ENCODE results near the gene RARB. TPM values are rescaled to one million over a fixed set of nuclear protein-coding genes. Genes with fewer than 3 reads are reported as not detected.

Gene RARB
- total and polyA plus RNA-seq, 5 donors from 2014 or later: 0.12 to 0.20 TPM; not detected in 3

DNA sequence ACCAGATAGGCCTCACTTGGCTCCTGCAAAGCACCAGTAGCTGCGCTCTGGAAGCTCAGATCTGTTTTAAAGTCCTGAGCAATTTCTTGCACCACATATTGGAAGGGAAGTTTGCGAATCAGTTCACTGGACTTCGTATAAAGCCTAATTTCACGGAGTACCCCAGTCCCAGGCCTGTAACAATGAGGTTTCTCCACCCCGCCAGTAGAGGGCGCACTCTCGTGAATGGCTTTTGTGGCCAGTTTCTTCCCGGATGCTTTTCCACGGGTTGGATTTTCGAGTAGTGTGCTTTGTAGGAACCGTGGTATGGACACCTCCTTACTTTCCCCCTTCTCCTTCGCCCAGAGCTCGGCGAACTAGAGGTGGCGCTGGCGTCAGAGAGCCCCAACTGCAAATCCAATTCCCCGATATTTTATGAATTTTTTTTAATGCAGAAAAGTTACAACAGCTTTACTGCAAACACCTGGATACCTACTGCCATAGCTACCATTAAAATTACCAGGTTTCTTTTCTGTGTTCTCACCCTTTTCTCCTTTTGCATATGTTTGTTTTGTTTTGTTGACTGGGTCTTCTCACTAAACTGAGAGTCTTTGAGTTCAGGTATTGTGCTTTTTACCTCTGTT, 13.3 kb downstream of the RARB start:
- Mint-ChIP-seq H3K4me1 (no peaks in the 10 kb centered on the region), H3K27me3 (no peaks in the 10 kb centered on the region)
- no peaks in the 10 kb centered on the region for H3K27me3 ChIP-seq (ENCODE audit: control insufficient read depth, insufficient read depth, low read length)

DNA sequence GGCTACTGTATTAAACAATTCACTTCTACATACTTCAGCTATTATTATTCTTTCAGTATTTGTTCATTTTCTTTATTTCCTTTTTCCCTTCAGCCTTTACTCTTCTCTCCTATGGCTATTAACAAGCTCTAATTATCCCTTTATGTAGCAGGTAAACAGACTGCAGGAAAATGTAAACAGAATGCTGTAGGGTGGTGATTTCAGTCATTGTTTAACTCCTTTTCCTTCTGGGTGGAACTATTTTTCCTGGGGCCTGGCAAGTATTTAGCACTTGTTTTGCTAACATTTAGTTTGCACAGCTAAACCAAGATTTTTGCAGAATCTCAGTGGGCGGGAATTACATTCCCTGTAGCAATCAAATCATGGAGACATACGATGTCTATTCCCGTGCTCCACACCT, 14.4 kb downstream of the RARB start:
- Mint-ChIP-seq H3K9me3 (peaks cover 0 to 2% (median 0%) of the 10 kb centered on the region in 7 donors), H3K27ac (no peak overlapping the region), H3K27me3 (no peaks in the 10 kb centered on the region), H3K4me3 (no peak overlapping the region), H3K4me1 (no peaks in the 10 kb centered on the region), H3K36me3 (no peaks in the 10 kb centered on the region)
- Histone ChIP-seq H3K27ac (ENCODE audit: insufficient read depth, low read length, poor library complexity, severe bottlenecking) (no peak overlapping the region), H3K36me3 (ENCODE audit: control insufficient read depth, insufficient read depth, low read length) (no peaks in the 10 kb centered on the region), H3K27me3 (ENCODE audit: control insufficient read depth, insufficient read depth, low read length) (no peaks in the 10 kb centered on the region), H3K4me3 (ENCODE audit: low read depth, low read length) (no peak overlapping the region), H3K4me1 (ENCODE audit: control insufficient read depth, insufficient read depth, low read length, poor library complexity, severe bottlenecking) (no peaks in the 10 kb centered on the region), H3K9me3 (ENCODE audit: control insufficient read depth in 2 of 2, low read length in 2 of 2) (no peaks in the 10 kb centered on the region)
- no peak for ATAC-seq (ENCODE audit: low read depth in 2 of 2)
- no peak for DNase-seq

More for the DNA sequence above, 13.3 kb downstream of the RARB start:
- DNase-seq (peak in 1 of 3 donors; percentile 7), ATAC-seq (ENCODE audit: low read depth in 2 of 2) (no peak)
- H3K27ac Mint-ChIP-seq: no peak overlapping the region
- H3K27ac ChIP-seq (ENCODE audit: insufficient read depth, low read length, poor library complexity, severe bottlenecking): no peak overlapping the region
- no peaks in the 10 kb centered on the region for H3K36me3 Mint-ChIP-seq
- no peaks in the 10 kb centered on the region for H3K36me3 ChIP-seq (ENCODE audit: control insufficient read depth, insufficient read depth, low read length)
- peaks cover 0 to 3% (median 0%) of the 10 kb centered on the region in 7 donors for H3K9me3 Mint-ChIP-seq
- no peak overlapping the region for H3K4me3 Mint-ChIP-seq
- H3K4me1 ChIP-seq (ENCODE audit: control insufficient read depth, insufficient read depth, low read length, poor library complexity, severe bottlenecking): no peaks in the 10 kb centered on the region
- no peaks in the 10 kb centered on the region for H3K9me3 ChIP-seq (ENCODE audit: control insufficient read depth in 2 of 2, low read length in 2 of 2)
- no peak overlapping the region for H3K4me3 ChIP-seq (ENCODE audit: low read depth, low read length)

DNA sequence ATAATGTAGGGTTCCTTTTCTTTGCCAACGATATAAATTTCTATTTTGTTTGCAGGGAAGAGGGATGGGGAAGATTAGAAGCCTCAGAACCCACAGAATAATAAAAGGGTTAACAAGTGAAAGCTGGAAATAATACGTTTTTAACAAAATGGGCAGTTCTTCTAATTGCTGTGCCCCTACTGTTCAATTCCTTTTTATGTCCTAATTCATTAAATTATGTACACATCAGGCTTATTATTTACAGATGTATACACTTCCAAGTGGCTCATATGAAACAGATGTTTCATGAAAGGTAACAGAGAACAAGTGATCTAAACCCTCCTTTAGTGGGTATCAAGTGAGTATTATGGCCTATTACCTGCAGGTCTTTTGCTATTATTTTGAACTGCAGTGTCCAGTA, 16.2 kb downstream of the RARB start:
- Histone ChIP-seq H3K4me1 (ENCODE audit: control insufficient read depth, insufficient read depth, low read length, poor library complexity, severe bottlenecking) (no peaks in the 10 kb centered on the region), H3K27ac (ENCODE audit: insufficient read depth, low read length, poor library complexity, severe bottlenecking) (no peak overlapping the region), H3K4me3 (ENCODE audit: low read depth, low read length) (no peak overlapping the region), H3K9me3 (ENCODE audit: control insufficient read depth in 2 of 2, low read length in 2 of 2) (no peaks in the 10 kb centered on the region), H3K27me3 (ENCODE audit: control insufficient read depth, insufficient read depth, low read length) (no peaks in the 10 kb centered on the region), H3K36me3 (ENCODE audit: control insufficient read depth, insufficient read depth, low read length) (no peaks in the 10 kb centered on the region)
- H3K27ac Mint-ChIP-seq: no peak overlapping the region
- H3K4me3 Mint-ChIP-seq: no peak overlapping the region
- no peaks in the 10 kb centered on the region for H3K4me1 Mint-ChIP-seq
- DNase-seq (no peak), ATAC-seq (ENCODE audit: low read depth in 2 of 2) (no peak)
- H3K9me3 Mint-ChIP-seq: peaks cover 0 to 3% (median 0%) of the 10 kb centered on the region in 7 donors
- no peaks in the 10 kb centered on the region for H3K36me3 Mint-ChIP-seq
- H3K27me3 Mint-ChIP-seq: no peaks in the 10 kb centered on the region

GRCh38 chr3:25445731-25446130, 17.7 kb downstream of the RARB start:
- Histone ChIP-seq H3K4me3 (ENCODE audit: low read depth, low read length) (no peak overlapping the region), H3K27ac (ENCODE audit: insufficient read depth, low read length, poor library complexity, severe bottlenecking) (no peak overlapping the region), H3K36me3 (ENCODE audit: control insufficient read depth, insufficient read depth, low read length) (no peaks in the 10 kb centered on the region), H3K9me3 (ENCODE audit: control insufficient read depth in 2 of 2, low read length in 2 of 2) (no peaks in the 10 kb centered on the region), H3K27me3 (ENCODE audit: control insufficient read depth, insufficient read depth, low read length) (no peaks in the 10 kb centered on the region), H3K4me1 (ENCODE audit: control insufficient read depth, insufficient read depth, low read length, poor library complexity, severe bottlenecking) (no peaks in the 10 kb centered on the region)
- Mint-ChIP-seq H3K27me3 (no peaks in the 10 kb centered on the region), H3K4me1 (no peaks in the 10 kb centered on the region), H3K36me3 (no peaks in the 10 kb centered on the region), H3K27ac (no peak overlapping the region), H3K9me3 (peaks cover 0 to 3% (median 0%) of the 10 kb centered on the region in 7 donors), H3K4me3 (no peak overlapping the region)
- ATAC-seq (ENCODE audit: low read depth in 2 of 2): no peak
- DNase-seq: no peak

DNA sequence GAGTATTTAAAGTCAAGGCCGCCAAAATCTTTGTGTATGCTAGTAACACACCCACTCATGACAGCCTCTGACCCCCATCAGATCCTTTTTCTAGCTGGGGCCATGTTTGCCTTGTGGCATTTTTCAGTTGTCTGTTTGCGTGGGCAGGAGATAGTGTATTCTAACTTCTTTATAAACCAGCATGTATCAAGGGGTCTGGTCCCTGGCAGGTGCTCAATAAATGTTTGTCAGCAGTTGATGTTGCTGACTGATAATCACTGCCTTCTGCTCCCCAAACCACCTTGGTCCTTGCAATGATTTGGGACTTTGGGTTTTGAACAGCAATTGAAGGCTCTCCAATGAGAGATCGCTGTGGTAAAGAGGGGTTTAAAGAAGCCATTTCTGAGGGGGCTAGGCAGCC, 19.2 kb downstream of the RARB start:
- no peak for ATAC-seq (ENCODE audit: low read depth in 2 of 2)
- Histone ChIP-seq H3K4me3 (ENCODE audit: low read depth, low read length) (no peak overlapping the region), H3K9me3 (ENCODE audit: control insufficient read depth in 2 of 2, low read length in 2 of 2) (no peaks in the 10 kb centered on the region), H3K4me1 (ENCODE audit: control insufficient read depth, insufficient read depth, low read length, poor library complexity, severe bottlenecking) (no peaks in the 10 kb centered on the region), H3K36me3 (ENCODE audit: control insufficient read depth, insufficient read depth, low read length) (no peaks in the 10 kb centered on the region), H3K27ac (ENCODE audit: insufficient read depth, low read length, poor library complexity, severe bottlenecking) (no peak overlapping the region), H3K27me3 (ENCODE audit: control insufficient read depth, insufficient read depth, low read length) (no peaks in the 10 kb centered on the region)
- Mint-ChIP-seq H3K36me3 (no peaks in the 10 kb centered on the region), H3K27me3 (no peaks in the 10 kb centered on the region), H3K4me1 (no peaks in the 10 kb centered on the region), H3K4me3 (no peak overlapping the region), H3K27ac (no peak overlapping the region), H3K9me3 (peaks cover 0 to 3% (median 0%) of the 10 kb centered on the region in 7 donors)
- no peak for DNase-seq

DNA sequence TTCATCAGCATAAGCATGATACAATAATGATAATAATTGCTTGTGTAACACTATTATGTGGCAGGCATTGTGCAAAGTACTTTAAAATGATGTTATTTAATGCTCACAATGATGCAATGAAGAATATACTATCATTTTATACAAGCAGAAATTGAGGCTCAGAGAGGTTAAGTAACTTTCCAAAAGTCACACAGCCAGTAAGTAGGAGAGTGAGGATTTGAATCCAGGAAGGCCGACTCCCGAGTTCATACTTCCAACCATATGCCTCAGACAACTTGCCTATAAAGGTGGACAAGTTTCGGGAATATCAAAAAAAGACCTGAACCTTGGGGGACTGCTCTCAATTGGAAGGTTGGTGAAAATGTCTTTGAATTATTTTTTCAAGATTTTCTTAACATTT, 19.9 kb downstream of the RARB start:
- Mint-ChIP-seq H3K36me3 (no peaks in the 10 kb centered on the region), H3K4me3 (no peak overlapping the region), H3K4me1 (peaks cover 0 to under 1% (median 0%) of the 10 kb centered on the region in 4 donors), H3K27ac (no peak overlapping the region), H3K27me3 (no peaks in the 10 kb centered on the region), H3K9me3 (peaks cover 0 to 3% (median 0%) of the 10 kb centered on the region in 7 donors)
- H3K4me3 ChIP-seq (ENCODE audit: low read depth, low read length): no peak overlapping the region
- ATAC-seq (ENCODE audit: low read depth in 2 of 2) (no peak), DNase-seq (no peak)
- no peaks in the 10 kb centered on the region for H3K36me3 ChIP-seq (ENCODE audit: control insufficient read depth, insufficient read depth, low read length)
- H3K9me3 ChIP-seq (ENCODE audit: control insufficient read depth in 2 of 2, low read length in 2 of 2): no peaks in the 10 kb centered on the region
- H3K4me1 ChIP-seq (ENCODE audit: control insufficient read depth, insufficient read depth, low read length, poor library complexity, severe bottlenecking): no peaks in the 10 kb centered on the region
- no peak overlapping the region for H3K27ac ChIP-seq (ENCODE audit: insufficient read depth, low read length, poor library complexity, severe bottlenecking)
- no peaks in the 10 kb centered on the region for H3K27me3 ChIP-seq (ENCODE audit: control insufficient read depth, insufficient read depth, low read length)

DNA sequence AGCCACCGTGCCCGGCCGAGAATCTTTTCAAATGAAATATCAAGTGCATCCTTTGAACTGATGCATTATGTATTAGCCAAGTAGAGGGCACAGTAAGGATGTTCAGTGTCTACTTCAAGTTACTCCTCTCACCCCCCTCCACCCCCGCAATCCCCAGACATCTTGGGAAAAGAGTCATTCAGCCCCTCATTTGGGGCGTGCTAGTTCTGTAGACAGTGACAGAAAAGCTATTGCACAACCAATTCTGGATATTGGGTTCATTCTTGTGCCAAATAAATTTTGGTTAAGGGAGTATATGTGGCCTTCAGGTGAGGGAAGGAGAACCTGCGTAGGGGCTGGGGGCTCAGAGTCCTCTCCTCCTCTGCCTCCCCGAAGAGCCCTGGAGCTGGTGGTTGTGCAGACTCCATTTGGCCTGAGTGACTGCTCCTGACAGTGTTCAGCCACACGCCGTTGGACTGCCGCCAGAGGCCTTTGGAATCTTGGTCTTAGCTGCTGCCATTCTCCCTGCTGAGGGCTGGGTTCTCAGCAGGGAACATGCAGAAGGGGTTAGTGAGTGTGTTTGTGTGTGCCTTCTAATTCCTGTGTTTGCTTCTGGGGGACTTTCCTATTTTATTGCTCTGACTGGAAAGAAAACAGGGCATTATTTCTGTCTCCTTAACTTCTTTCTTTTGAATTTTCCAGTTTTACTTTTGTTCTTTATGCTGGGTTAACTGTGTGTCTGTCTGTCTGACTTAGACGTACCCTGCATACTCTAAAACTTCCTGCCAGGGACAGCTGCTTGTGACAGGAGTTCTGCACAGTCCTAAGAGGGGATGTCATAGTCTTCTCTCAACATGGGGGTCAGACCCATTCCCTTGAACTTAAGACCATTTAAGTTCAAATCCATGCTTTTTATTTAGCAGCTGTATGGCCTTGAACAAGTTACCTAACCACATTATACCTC, 21.0 kb downstream of the RARB start:
- no peaks in the 10 kb centered on the region for H3K27me3 Mint-ChIP-seq
- Histone ChIP-seq H3K4me1 (ENCODE audit: control insufficient read depth, insufficient read depth, low read length, poor library complexity, severe bottlenecking) (no peaks in the 10 kb centered on the region), H3K36me3 (ENCODE audit: control insufficient read depth, insufficient read depth, low read length) (no peaks in the 10 kb centered on the region), H3K27ac (ENCODE audit: insufficient read depth, low read length, poor library complexity, severe bottlenecking) (no peak overlapping the region), H3K9me3 (ENCODE audit: control insufficient read depth in 2 of 2, low read length in 2 of 2) (no peaks in the 10 kb centered on the region), H3K4me3 (ENCODE audit: low read depth, low read length) (no peak overlapping the region), H3K27me3 (ENCODE audit: control insufficient read depth, insufficient read depth, low read length) (no peaks in the 10 kb centered on the region)
- H3K36me3 Mint-ChIP-seq: no peaks in the 10 kb centered on the region
- ATAC-seq (ENCODE audit: low read depth in 2 of 2) (no peak), DNase-seq (no peak)
- H3K9me3 Mint-ChIP-seq: peaks cover 0 to 3% (median 0%) of the 10 kb centered on the region in 7 donors
- peaks cover 0 to 1% (median 0%) of the 10 kb centered on the region in 4 donors for H3K4me1 Mint-ChIP-seq
- no peak overlapping the region for H3K27ac Mint-ChIP-seq
- H3K4me3 Mint-ChIP-seq: no peak overlapping the region

All from CD4-positive, CD25-positive, alpha-beta regulatory T cell (primary cell).